CD8-positive, alpha-beta memory T cell (primary cell): ENCODE data around the gene HDAC5. TPM values are rescaled to one million over a fixed set of nuclear protein-coding genes. Genes with fewer than 3 reads are reported as not detected.
"Not testable (repeated sequence)": the region's sequence is repeated elsewhere in the genome, so short reads cannot be mapped to it uniquely, and the experiment has no call there.

Experiments
- CTCF ChIA-PET: fragments of 350-600 bp; sonication (Branson Sonifier 250); formaldehyde crosslinking; loops from one replicate; lab custom pipeline; 2021; ENCODE audit warnings: antibody characterized with exemption; lab: Charles Lee
- POLR2A ChIA-PET: fragments of 350-600 bp; sonication (Branson Sonifier 250); formaldehyde crosslinking; loops from one replicate; lab custom pipeline; 2021; ENCODE audit warnings: antibody characterized with exemption; lab: Charles Lee
- DNase-seq, 5 donors: peaks; one replicate each; pipeline versions ENCODE4 v3.0.0 to v3.0.0-alpha.2; 2020 to 2022; ENCODE audit warnings: mixed read lengths in 1 of 5
- H3K27ac ChIP-seq: one replicate; pipeline ENCODE4 v1.7.0; 2013; ENCODE audit warnings: low read depth, mild to moderate bottlenecking, low read length, moderate library complexity
- H3K27me3 ChIP-seq: 2 replicates; pipeline ENCODE4 v1.7.0; 2013; ENCODE audit warnings: low read length, mild to moderate bottlenecking; ENCODE audit not compliant: insufficient read depth, poor library complexity, severe bottlenecking
- H3K36me3 ChIP-seq: 2 replicates; pipeline ENCODE4 v1.7.0; 2013; ENCODE audit warnings: mild to moderate bottlenecking, low read length, moderate library complexity; ENCODE audit not compliant: insufficient read depth
- H3K4me1 ChIP-seq: 2 replicates; pipeline ENCODE4 v1.7.0; 2013; ENCODE audit warnings: mild to moderate bottlenecking, low read length, moderate library complexity; ENCODE audit not compliant: insufficient read depth
- H3K4me3 ChIP-seq: 2 replicates; pipeline ENCODE4 v1.7.0; 2013; ENCODE audit warnings: mild to moderate bottlenecking, low read length
- H3K9me3 ChIP-seq: 2 replicates; pipeline ENCODE4 v1.7.0; 2013; ENCODE audit warnings: mild to moderate bottlenecking, low read length
- H3K27ac Mint-ChIP-seq, 8 donors: one replicate each; pipeline ENCODE4 v1.8.0; 2020 to 2021; ENCODE audit warnings: mixed read lengths in 8 of 8, mild to moderate bottlenecking in 6 of 8, inconsistent platforms in 3 of 8, moderate library complexity in 3 of 8
- H3K27me3 Mint-ChIP-seq, 2 donors: one replicate each; pipeline ENCODE4 v1.8.0; 2020 to 2021; ENCODE audit warnings: mixed read lengths in 2 of 2, mild to moderate bottlenecking in 1 of 2, moderate library complexity in 1 of 2
- H3K36me3 Mint-ChIP-seq, 3 donors: one replicate each; pipeline ENCODE4 v1.8.0; 2020 to 2021; ENCODE audit warnings: mixed read lengths in 3 of 3, inconsistent platforms in 1 of 3, mild to moderate bottlenecking in 1 of 3
- H3K4me1 Mint-ChIP-seq, 3 donors: one replicate each; pipeline ENCODE4 v1.8.0; 2020 to 2021; ENCODE audit warnings: mixed read lengths in 3 of 3, inconsistent platforms in 1 of 3, mild to moderate bottlenecking in 1 of 3
- H3K4me3 Mint-ChIP-seq, 7 donors: one replicate each; pipeline ENCODE4 v1.8.0; 2020 to 2021; ENCODE audit warnings: mixed read lengths in 7 of 7, mild to moderate bottlenecking in 6 of 7, moderate library complexity in 4 of 7, inconsistent platforms in 2 of 7
- H3K9me3 Mint-ChIP-seq, 5 donors: one replicate each; pipeline ENCODE4 v1.8.0; 2020 to 2022; ENCODE audit warnings: mixed read lengths in 5 of 5, mild to moderate bottlenecking in 3 of 5, moderate library complexity in 2 of 5, inconsistent platforms in 1 of 5
- polyA plus RNA-seq: library from polyadenylated mRNA; unstranded; fragments of 300-500 nt; fragmentation: Illumina TruSeq; gene quantifications from one replicate; pipeline ENCODE4 v1.2.3, GENCODE V29; 2021
- total RNA-seq, 2 experiments: library from RNA; stranded (reverse); gene quantifications; one replicate each; pipeline ENCODE4 v1.2.3, GENCODE V29; 2021

Gene HDAC5
- total and polyA plus RNA-seq, 3 experiments from 2014 or later = 22.7 to 38.1 (median 24.2) TPM

GRCh38 chr17:44063704-44064639, 59.5 kb downstream of the HDAC5 start:
- Histone ChIP-seq H3K27ac (no peak overlapping the region), H3K9me3 (no peaks in the 10 kb centered on the region), H3K4me1 (peaks cover 21% of the 10 kb centered on the region), H3K27me3 (no peaks in the 10 kb centered on the region), H3K36me3 (peaks cover 3% of the 10 kb centered on the region), H3K4me3 (no peak overlapping the region)
- Mint-ChIP-seq H3K27ac (peak overlapping the region; percentile 2 to 89 (median 58)), H3K36me3 (peaks cover 3 to 52% (median 12%) of the 10 kb centered on the region in 3 donors), H3K27me3 (peaks cover 0 to 3% of the 10 kb centered on the region in 2 donors), H3K4me1 (peaks cover 44 to 75% (median 61%) of the 10 kb centered on the region in 3 donors), H3K4me3 (peak overlapping the region in 5 of 7 donors; percentile 23 to 71 (median 62)), H3K9me3 (no peaks in the 10 kb centered on the region)
- DNase-seq = no peak
- CTCF ChIA-PET = no interaction called here
- POLR2A ChIA-PET = interaction anchor here (0.7 kb wide), 1 partner anchor 58 kb away, joined by 3 read pairs; no protein-coding TSS in a partner anchor

- Mint-ChIP-seq H3K36me3 (peaks cover 3 to 60% (median 12%) of the 10 kb centered on the region in 3 donors), H3K4me1 (peaks cover 43 to 75% (median 60%) of the 10 kb centered on the region in 3 donors), H3K9me3 (no peaks in the 10 kb centered on the region), H3K4me3 (peak overlapping the region in 2 of 7 donors; percentile 13 to 77), H3K27me3 (peaks cover 0 to 3% of the 10 kb centered on the region in 2 donors), H3K27ac (peak overlapping the region in 2 of 8 donors; percentile 53 to 54)
- Histone ChIP-seq H3K9me3 (no peaks in the 10 kb centered on the region), H3K27me3 (no peaks in the 10 kb centered on the region), H3K4me1 (peaks cover 21% of the 10 kb centered on the region), H3K27ac (no peak overlapping the region), H3K4me3 (no peak overlapping the region), H3K36me3 (peaks cover 3% of the 10 kb centered on the region)
- CTCF ChIA-PET = no interaction called here
- POLR2A ChIA-PET = no interaction called here
- no peak for DNase-seq
Observed at GRCh38 chr17:44062871-44063270, 60.6 kb downstream of the HDAC5 start.

- Histone ChIP-seq H3K27me3 (no peaks in the 10 kb centered on the region), H3K4me3 (no peak overlapping the region), H3K36me3 (peaks cover 3% of the 10 kb centered on the region), H3K9me3 (no peaks in the 10 kb centered on the region), H3K4me1 (peaks cover 8% of the 10 kb centered on the region), H3K27ac (no peak overlapping the region)
- Mint-ChIP-seq H3K36me3 (peaks cover 3 to 63% (median 12%) of the 10 kb centered on the region in 3 donors), H3K4me3 (peak overlapping the region in 1 of 7 donors; percentile 19), H3K9me3 (no peaks in the 10 kb centered on the region), H3K4me1 (peaks cover 35 to 62% (median 55%) of the 10 kb centered on the region in 3 donors), H3K27me3 (peaks cover 0 to 2% of the 10 kb centered on the region in 2 donors), H3K27ac (peak overlapping the region in 1 of 8 donors; percentile 41)
- no peak for DNase-seq
- ChIA-PET CTCF (no interaction called here), POLR2A (no interaction called here)
Observed at GRCh38 chr17:44061446-44061845, 62.0 kb downstream of the HDAC5 start.

GRCh38 chr17:44059101-44059892, 64.1 kb downstream of the HDAC5 start:
- POLR2A ChIA-PET = no interaction called here
- Histone ChIP-seq H3K4me3 (no peak overlapping the region), H3K9me3 (no peaks in the 10 kb centered on the region), H3K4me1 (no peaks in the 10 kb centered on the region), H3K27me3 (no peaks in the 10 kb centered on the region), H3K36me3 (peaks cover 3% of the 10 kb centered on the region), H3K27ac (no peak overlapping the region)
- Mint-ChIP-seq H3K27me3 (no peaks in the 10 kb centered on the region), H3K4me3 (no peak overlapping the region), H3K36me3 (peaks cover 3 to 67% (median 15%) of the 10 kb centered on the region in 3 donors), H3K4me1 (peaks cover 30 to 57% (median 52%) of the 10 kb centered on the region in 3 donors), H3K27ac (peak overlapping the region in 5 of 8 donors; percentile 3 to 75 (median 17)), H3K9me3 (no peaks in the 10 kb centered on the region)
- no peak for DNase-seq
- CTCF ChIA-PET = interaction anchor here (2.9 kb wide), 1 partner anchor 17 kb away, joined by 8 read pairs; no protein-coding TSS in a partner anchor

- POLR2A ChIA-PET = no interaction called here
- Histone ChIP-seq H3K27me3 (no peaks in the 10 kb centered on the region), H3K27ac (no peak overlapping the region), H3K4me3 (no peak overlapping the region), H3K4me1 (no peaks in the 10 kb centered on the region), H3K36me3 (peaks cover 7% of the 10 kb centered on the region), H3K9me3 (no peaks in the 10 kb centered on the region)
- H3K36me3 Mint-ChIP-seq = peaks cover 0 to 67% (median 8%) of the 10 kb centered on the region in 3 donors
- H3K4me1 Mint-ChIP-seq = peaks cover 17 to 25% (median 23%) of the 10 kb centered on the region in 3 donors
- CTCF ChIA-PET = interaction anchor here (0.5 to 2.4 kb wide), 2 partner anchors 11 to 74 kb away, joined by 3 to 10 read pairs; no protein-coding TSS in a partner anchor
- H3K27ac Mint-ChIP-seq = peak overlapping the region in 3 of 8 donors; percentile 37 to 68 (median 47)
- H3K4me3 Mint-ChIP-seq = no peak overlapping the region
- H3K9me3 Mint-ChIP-seq = no peaks in the 10 kb centered on the region
- H3K27me3 Mint-ChIP-seq = no peaks in the 10 kb centered on the region
- no peak for DNase-seq
Observed at GRCh38 chr17:44053125-44053872, 70.1 kb downstream of the HDAC5 start.

GRCh38 chr17:44049294-44050060, 74.0 kb downstream of the HDAC5 start:
- no peaks in the 10 kb centered on the region for H3K9me3 ChIP-seq
- no peak overlapping the region for H3K4me3 ChIP-seq
- no peak for DNase-seq
- no peaks in the 10 kb centered on the region for H3K4me1 ChIP-seq
- ChIA-PET POLR2A (no interaction called here), CTCF (no interaction called here)
- H3K27me3 ChIP-seq = no peaks in the 10 kb centered on the region
- no peaks in the 10 kb centered on the region for H3K9me3 Mint-ChIP-seq
- peaks cover 0 to 65% (median 6%) of the 10 kb centered on the region in 3 donors for H3K36me3 Mint-ChIP-seq
- no peak overlapping the region for H3K4me3 Mint-ChIP-seq
- H3K27ac Mint-ChIP-seq = peak overlapping the region in 1 of 8 donors; percentile 68
- H3K36me3 ChIP-seq = peaks cover 7% of the 10 kb centered on the region
- H3K4me1 Mint-ChIP-seq = peaks cover 18 to 28% (median 21%) of the 10 kb centered on the region in 3 donors
- no peaks in the 10 kb centered on the region for H3K27me3 Mint-ChIP-seq
- H3K27ac ChIP-seq = no peak overlapping the region

- Mint-ChIP-seq H3K4me1 (peaks cover 5 to 20% (median 12%) of the 10 kb centered on the region in 3 donors), H3K27ac (peak overlapping the region in 1 of 8 donors; percentile 63), H3K36me3 (peaks cover 0 to 51% (median 3%) of the 10 kb centered on the region in 3 donors)
- H3K4me3 Mint-ChIP-seq, H3K9me3 ChIP-seq, H3K36me3 ChIP-seq, H3K27me3 ChIP-seq, CTCF ChIA-PET, H3K27ac ChIP-seq, H3K27me3 Mint-ChIP-seq, DNase-seq, H3K9me3 Mint-ChIP-seq, H3K4me3 ChIP-seq, H3K4me1 ChIP-seq: not testable (repeated sequence)
- POLR2A ChIA-PET = interaction anchor here (0.6 kb wide), 1 partner anchor 43 kb away, joined by 3 read pairs; no protein-coding TSS in a partner anchor
Observed at GRCh38 chr17:44046893-44047292, 76.5 kb downstream of the HDAC5 start.
